DND-41 (cell line): Measurements from ENCODE around the gene NXPH1.

ENCODE experiments used
- ATAC-seq: fragments of 200-7000 bp; cut with Tn5 transposase; 3 replicates; pipeline ENCODE4 v1.9.1; 2021; ENCODE audit warnings: low read depth; ENCODE audit not compliant: insufficient read depth
- DNase-seq: peaks from one replicate; pipeline ENCODE4 v3.0.0-alpha.2; 2020
- H2AFZ ChIP-seq: 2 replicates; pipeline ENCODE4 v1.6.0; 2012; ENCODE audit warnings: low read depth, low read length
- H3K27ac ChIP-seq: 2 replicates; pipeline ENCODE4 v1.5.1; 2012; ENCODE audit warnings: low read length, inconsistent platforms
- H3K27me3 ChIP-seq: fragments of 200-600 bp; sonication (generic); 2 replicates; pipeline ENCODE4 v1.6.0; 2012; ENCODE audit warnings: low read length, mild to moderate bottlenecking, inconsistent platforms; ENCODE audit not compliant: insufficient read depth, poor library complexity
- H3K36me3 ChIP-seq: 2 replicates; pipeline ENCODE4 v1.5.1; 2012; ENCODE audit warnings: low read length, inconsistent platforms; ENCODE audit not compliant: insufficient read depth
- H3K4me1 ChIP-seq: 2 replicates; pipeline ENCODE4 v1.5.1; 2012; ENCODE audit warnings: mild to moderate bottlenecking, low read length; ENCODE audit not compliant: insufficient read depth
- H3K4me2 ChIP-seq: 2 replicates; pipeline ENCODE4 v1.6.0; 2012; ENCODE audit warnings: mild to moderate bottlenecking, moderate library complexity, low read length, inconsistent platforms; ENCODE audit not compliant: insufficient read depth
- H3K4me3 ChIP-seq, 2 experiments: fragments of 200-600 bp in 1 of 2; shearing (Covaris generic) in 1 of 2; 2 replicates each; pipeline ENCODE4 v1.5.1; 2012 to 2016; ENCODE audit warnings: inconsistent platforms in 2 of 2, low read length in 2 of 2, mild to moderate bottlenecking in 2 of 2, low read depth in 1 of 2, moderate library complexity in 1 of 2
- H3K79me2 ChIP-seq: 2 replicates; pipeline ENCODE4 v1.6.0; 2012; ENCODE audit warnings: low read length, inconsistent platforms; ENCODE audit not compliant: insufficient read depth
- H3K9ac ChIP-seq: 2 replicates; pipeline ENCODE4 v1.6.0; 2012; ENCODE audit warnings: low read depth, mild to moderate bottlenecking, inconsistent platforms, low read length, moderate library complexity
- H3K9me3 ChIP-seq: 2 replicates; pipeline ENCODE4 v1.5.1; 2012; ENCODE audit warnings: low read length, moderate library complexity, mild to moderate bottlenecking, inconsistent platforms; ENCODE audit not compliant: insufficient read depth, severe bottlenecking
- H4K20me1 ChIP-seq: 2 replicates; pipeline ENCODE4 v1.6.0; 2012; ENCODE audit warnings: low read length; ENCODE audit not compliant: insufficient read depth
- CTCF ChIP-seq: IDR thresholded peaks from 2 replicates; pipeline ENCODE4 v1.5.1; 2012; ENCODE audit warnings: borderline replicate concordance, low read length, moderate library complexity, mild to moderate bottlenecking; ENCODE audit not compliant: poor library complexity, severe bottlenecking; ENCODE audit errors: extremely low read depth
- EZH2 ChIP-seq: IDR thresholded peaks from 3 replicates; pipeline ENCODE4 v1.6.1; 2012; ENCODE audit warnings: borderline replicate concordance, low read depth, mild to moderate bottlenecking, moderate library complexity, low read length, inconsistent platforms; ENCODE audit not compliant: severe bottlenecking

NXPH1 gene

GRCh38 chr7:8638076-8638475, 204.7 kb downstream of the NXPH1 start:
- Histone ChIP-seq H3K36me3 (no peaks in the 10 kb centered on the region), H3K4me3 (no peak overlapping the region), H3K27me3 (no peaks in the 10 kb centered on the region), H3K79me2 (no peaks in the 10 kb centered on the region), H4K20me1 (no peaks in the 10 kb centered on the region), H3K4me1 (no peaks in the 10 kb centered on the region), H3K9me3 (no peaks in the 10 kb centered on the region), H3K9ac (no peak overlapping the region), H2AFZ (no peak overlapping the region), H3K4me2 (no peak overlapping the region), H3K27ac (no peak overlapping the region)
- ATAC-seq (no peak), DNase-seq (no peak)
- TF ChIP-seq EZH2: no peak
- no peak for TF ChIP-seq CTCF

- Histone ChIP-seq H3K79me2 (no peaks in the 10 kb centered on the region), H4K20me1 (no peaks in the 10 kb centered on the region), H3K4me3 (no peak overlapping the region), H3K27me3 (no peaks in the 10 kb centered on the region), H3K9me3 (no peaks in the 10 kb centered on the region), H2AFZ (no peak overlapping the region), H3K27ac (no peak overlapping the region), H3K36me3 (no peaks in the 10 kb centered on the region), H3K4me1 (no peaks in the 10 kb centered on the region), H3K4me2 (no peak overlapping the region), H3K9ac (no peak overlapping the region)
- TF ChIP-seq CTCF: no peak
- no peak for TF ChIP-seq EZH2
- ATAC-seq: no peak
- no peak for DNase-seq
Measured at GRCh38 chr7:8639668-8640067, 206.3 kb downstream of the NXPH1 start.

- no peak overlapping the region for H3K4me2 ChIP-seq
- ATAC-seq: no peak
- H3K4me1 ChIP-seq: no peaks in the 10 kb centered on the region
- H3K27ac ChIP-seq: no peak overlapping the region
- H3K4me3 ChIP-seq: no peak overlapping the region
- H2AFZ ChIP-seq: no peak overlapping the region
- no peaks in the 10 kb centered on the region for H4K20me1 ChIP-seq
- no peaks in the 10 kb centered on the region for H3K79me2 ChIP-seq
- no peaks in the 10 kb centered on the region for H3K9me3 ChIP-seq
- no peak for TF ChIP-seq CTCF
- TF ChIP-seq EZH2: no peak
- H3K36me3 ChIP-seq: no peaks in the 10 kb centered on the region
- H3K9ac ChIP-seq: no peak overlapping the region
- no peaks in the 10 kb centered on the region for H3K27me3 ChIP-seq
- DNase-seq: no peak
Measured at GRCh38 chr7:8640671-8641070, 207.3 kb downstream of the NXPH1 start.
